Endothelial cell of umbilical vein (primary cell): Measurements from ENCODE around the gene KCNE1. TPM values are rescaled to one million over a fixed set of nuclear protein-coding genes. Genes with fewer than 3 reads are reported as not detected.

ENCODE experiments used
- BruUV-seq: library from RNA; stranded (reverse); fragments of 400-500 nt; replicated peaks from 2 replicates; lab custom pipeline; 2021; lab: Mats Ljungman, UMichigan
- CTCF ChIA-PET: fragments of 300-600, 350-600 bp; sonication (Branson Sonifier 250); formaldehyde crosslinking; loops from one replicate; lab custom pipeline; 2021; ENCODE audit warnings: antibody characterized with exemption, inconsistent platforms; lab: Charles Lee
- POLR2A ChIA-PET: fragments of 300-600, 350-600 bp; sonication (Branson Sonifier 250); formaldehyde crosslinking; loops from one replicate; lab custom pipeline; 2021; ENCODE audit warnings: antibody characterized with exemption, inconsistent platforms; lab: Charles Lee
- DNase-seq: peaks from one replicate; pipeline ENCODE4 v3.0.0-alpha.2; 2011; ENCODE audit warnings: low read depth, low spot score
- FAIRE-seq: peaks from 2 replicates; lab custom pipeline; 2011; peaks lifted over from hg19 to GRCh38; lab: Jason Lieb, UNC
- H2AFZ ChIP-seq: 2 replicates; pipeline ENCODE4 v1.6.0; 2012; ENCODE audit warnings: low read depth, low read length, control low read depth, inconsistent platforms
- H3K27ac ChIP-seq: 2 replicates; pipeline ENCODE4 v1.5.1; 2011; ENCODE audit warnings: low read depth, mild to moderate bottlenecking, control low read depth, low read length, moderate library complexity; ENCODE audit not compliant: insufficient read depth
- H3K27me3 ChIP-seq, 2 experiments: 2 replicates each; pipeline versions ENCODE4 v1.6.0 to v1.6.1; 2011; ENCODE audit warnings: low read length in 2 of 2, mixed read lengths in 1 of 2; ENCODE audit not compliant: control insufficient read depth in 2 of 2, insufficient read depth in 2 of 2
- H3K36me3 ChIP-seq, 2 experiments: 2 replicates in 1 of 2; 3 replicates in 1 of 2; pipeline ENCODE4 v1.5.1; 2011; ENCODE audit warnings: low read length in 2 of 2, mild to moderate bottlenecking in 1 of 2, moderate library complexity in 1 of 2; ENCODE audit not compliant: control insufficient read depth in 2 of 2, insufficient read depth in 2 of 2; ENCODE audit errors: extremely low read depth in 1 of 2
- H3K4me1 ChIP-seq: 3 replicates; pipeline ENCODE4 v1.5.1; 2011; ENCODE audit warnings: mild to moderate bottlenecking, low read length; ENCODE audit not compliant: control insufficient read depth, insufficient read depth; ENCODE audit errors: extremely low read depth
- H3K4me2 ChIP-seq: 2 replicates; pipeline ENCODE4 v1.6.1; 2011; ENCODE audit warnings: low read length, control low read depth, mixed read lengths; ENCODE audit not compliant: insufficient read depth
- H3K4me3 ChIP-seq, 3 experiments: fragments of 200-600 bp in 1 of 3; sonication (generic), shearing (Covaris generic) in 1 of 3; replicated peaks in 1 of 3; 2 replicates each; pipeline ENCODE4 v1.5.1; 2011 to 2016; ENCODE audit warnings: control low read depth in 3 of 3, low read length in 3 of 3, mild to moderate bottlenecking in 2 of 3, inconsistent platforms in 1 of 3, low read depth in 1 of 3, moderate library complexity in 1 of 3; ENCODE audit not compliant: insufficient read depth in 1 of 3
- H3K79me2 ChIP-seq: 2 replicates; pipeline ENCODE4 v1.6.0; 2012; ENCODE audit warnings: low read length, inconsistent platforms; ENCODE audit not compliant: control insufficient read depth, insufficient read depth
- H3K9ac ChIP-seq: replicated peaks from 2 replicates; pipeline ENCODE3; 2011; ENCODE audit warnings: low read length, control low read depth; ENCODE audit not compliant: insufficient read depth; ENCODE audit errors: extremely low read depth
- H3K9me1 ChIP-seq: replicated peaks from 3 replicates; pipeline ENCODE4 v1.6.0; 2011; ENCODE audit warnings: mild to moderate bottlenecking, low read length; ENCODE audit not compliant: control insufficient read depth, insufficient read depth; ENCODE audit errors: extremely low read depth
- H3K9me3 ChIP-seq: replicated peaks from 2 replicates; pipeline ENCODE4 v1.5.1; 2012; ENCODE audit warnings: low read length, inconsistent platforms; ENCODE audit not compliant: control insufficient read depth, insufficient read depth
- H4K20me1 ChIP-seq: replicated peaks from 2 replicates; pipeline ENCODE3; 2011; ENCODE audit warnings: mild to moderate bottlenecking, low read length; ENCODE audit not compliant: control insufficient read depth, insufficient read depth; ENCODE audit errors: extremely low read depth
- CTCF ChIP-seq, 2 donors: IDR thresholded peaks; 1 replicate in 1 of 2; 2 replicates in 1 of 2; pipeline ENCODE4 v1.5.1; 2011; ENCODE audit warnings: low read length in 2 of 2, mild to moderate bottlenecking in 2 of 2, moderate library complexity in 2 of 2, control low read depth in 1 of 2, inconsistent platforms in 1 of 2, low read depth in 1 of 2; ENCODE audit not compliant: insufficient read depth in 1 of 2; ENCODE audit errors: extremely low read depth in 1 of 2
- EZH2 ChIP-seq: IDR thresholded peaks from 2 replicates; pipeline ENCODE4 v1.6.1; 2012; ENCODE audit warnings: borderline replicate concordance, low read depth, mild to moderate bottlenecking, moderate library complexity, low read length, inconsistent platforms; ENCODE audit not compliant: severe bottlenecking
- FOS ChIP-seq: IDR thresholded peaks from 2 replicates; pipeline ENCODE4 v1.6.1; 2011; ENCODE audit warnings: mild to moderate bottlenecking, low read length, moderate library complexity, borderline replicate concordance; ENCODE audit not compliant: insufficient read depth
- GATA2 ChIP-seq: IDR thresholded peaks from 2 replicates; pipeline ENCODE4 v1.7.0; 2011; ENCODE audit warnings: low read depth, mild to moderate bottlenecking, moderate library complexity, mixed read lengths, low read length; ENCODE audit not compliant: insufficient read length, insufficient read depth
- JUN ChIP-seq: IDR thresholded peaks from 2 replicates; pipeline ENCODE4 v1.6.1; 2011; ENCODE audit warnings: borderline replicate concordance, low read depth; ENCODE audit not compliant: insufficient read length, insufficient read depth
- MAX ChIP-seq: IDR thresholded peaks from 2 replicates; pipeline ENCODE4 v1.6.1; 2011; ENCODE audit not compliant: insufficient read depth, insufficient read length
- MYC ChIP-seq: IDR thresholded peaks from one replicate; pipeline ENCODE4 v1.6.1; 2011; ENCODE audit warnings: mild to moderate bottlenecking, low read depth, low read length
- POLR2A ChIP-seq: IDR thresholded peaks from 2 replicates; pipeline ENCODE4 v1.6.1; 2012; ENCODE audit warnings: low read depth, mild to moderate bottlenecking, control low read depth, low read length
- POLR2AphosphoS5 ChIP-seq: IDR thresholded peaks from 2 replicates; pipeline ENCODE4 v1.6.1; 2012; ENCODE audit warnings: low read depth, mild to moderate bottlenecking, control low read depth, low read length, moderate library complexity; ENCODE audit not compliant: insufficient read depth
- dilution Hi-C: fragments of 300-500 bp; cut with MboI; formaldehyde crosslinking; loops from one replicate; pipeline ENCODE4 v1.15.0; 2019; ENCODE audit warnings: low sequenced_read_pairs; ENCODE audit not compliant: extremely low pct_ligation_motif_present
- intact Hi-C: fragments of 100-400 bp; cut with micrococcal nuclease; formaldehyde crosslinking; loops from one replicate; pipeline ENCODE4 v1.10.0; 2022
- polyA plus RNA-seq, 4 experiments: library from polyadenylated mRNA; depleted of rRNA in 3 of 4; stranded (reverse) in 3 of 4; unstranded in 1 of 4; fragments of >200 nt; gene quantifications; 2 replicates each; pipeline versions ENCODE4 v1.2.1 to v1.2.3, GENCODE V29; 2011 to 2012; ENCODE audit warnings: missing spikeins in 1 of 4
- total RNA-seq: library from RNA; stranded (reverse); gene quantifications from 2 replicates; pipeline ENCODE4 v1.2.3, GENCODE V29; 2021

Gene KCNE1
- total and polyA plus RNA-seq, 2 donors (not counting 3 experiments of a cell fraction or from before 2014, with no cell fraction given), result 0.10 to 0.38 TPM

GRCh38 chr21:34514576-34515115, 2.6 kb upstream of the KCNE1 start:
- no peak for FAIRE-seq
- dilution Hi-C loops, result no loop called here
- intact Hi-C loops, result no loop called here
- no peaks in the 10 kb centered on the region for H4K20me1 ChIP-seq
- H3K9me1 ChIP-seq, result no peaks in the 10 kb centered on the region
- TF ChIP-seq GATA2, result no peak
- no peak for TF ChIP-seq CTCF (IDR thresholded peaks at IDR 0.05; ENCODE audit: extremely low read depth in 1 of 2, insufficient read depth in 1 of 2, low read depth in 1 of 2, low read length in 2 of 2)
- no peak for TF ChIP-seq POLR2AphosphoS5
- no peak for TF ChIP-seq MAX
- no peak for TF ChIP-seq FOS
- TF ChIP-seq POLR2A, result no peak
- no peak for TF ChIP-seq MYC
- no peak for TF ChIP-seq JUN
- TF ChIP-seq EZH2, result no peak
- H3K79me2 ChIP-seq, result no peaks in the 10 kb centered on the region
- no TSS peak for BruUV-seq
- DNase-seq, result no peak
- no peak overlapping the region for H2AFZ ChIP-seq
- no peak overlapping the region for H3K27ac ChIP-seq
- no peak overlapping the region for H3K4me3 ChIP-seq
- no peaks in the 10 kb centered on the region for H3K4me1 ChIP-seq
- ChIA-PET POLR2A (interaction anchor here (2.0 kb wide), 1 partner anchor 12 kb away, joined by 5 read pairs; no protein-coding TSS in a partner anchor), CTCF (interaction anchor here (0.9 to 3.2 kb wide), 6 partner anchors 11 to 97 kb away, joined by 3 to 22 read pairs (median 11); no protein-coding TSS in a partner anchor)
- no peaks in the 10 kb centered on the region for H3K9me3 ChIP-seq
- peaks cover 0 to 11% of the 10 kb centered on the region in 2 experiments for H3K36me3 ChIP-seq
- H3K9ac ChIP-seq, result no peak overlapping the region
- H3K27me3 ChIP-seq, result no peaks in the 10 kb centered on the region
- H3K4me2 ChIP-seq, result no peak overlapping the region
